Stimulated activated CD4-positive, alpha-beta T cell treated with anti-CD3 and anti-CD28 coated beads, Interleukin-2, amount 100 ng/mL, for 24 hours (primary cell): ENCODE measurements around the gene CRIP2.

Experiments used
- DNase-seq, 2 donors: peaks; one replicate each; pipeline ENCODE4 v3.0.0-alpha.2; 2020

CRIP2 gene

GRCh38 chr14:105474483-105475268 lies at the start of gene CRIP2:
CRIP2 (plus strand) TSS chr14:105474821; CDS start chr14:105474863, 42 bp downstream.
- peak; percentile 41 for DNase-seq

- no peak for DNase-seq
Measured at GRCh38 chr14:105424861-105425260, 49.8 kb upstream of the CRIP2 start.

- DNase-seq: no peak
Measured at GRCh38 chr14:105425823-105426247, 48.8 kb upstream of the CRIP2 start.

- no peak for DNase-seq
Measured at GRCh38 chr14:105426416-105427130, 48.0 kb upstream of the CRIP2 start.

- DNase-seq: no peak
Measured at GRCh38 chr14:105427412-105427811, 47.2 kb upstream of the CRIP2 start.

GRCh38 chr14:105427936-105428485 lies 46.6 kb upstream of the CRIP2 start:
- no peak for DNase-seq

- no peak for DNase-seq
Measured at GRCh38 chr14:105430042-105430441, 44.6 kb upstream of the CRIP2 start.

- no peak for DNase-seq
Measured at GRCh38 chr14:105430565-105430964, 44.1 kb upstream of the CRIP2 start.

GRCh38 chr14:105431256-105431655 lies 43.4 kb upstream of the CRIP2 start:
- no peak for DNase-seq

GRCh38 chr14:105432657-105433056 lies 42.0 kb upstream of the CRIP2 start:
- no peak for DNase-seq

GRCh38 chr14:105433161-105433605 lies 41.4 kb upstream of the CRIP2 start:
- DNase-seq: no peak

GRCh38 chr14:105436402-105436801 lies 38.2 kb upstream of the CRIP2 start:
- DNase-seq: no peak

- no peak for DNase-seq
Measured at GRCh38 chr14:105436891-105437722, 37.5 kb upstream of the CRIP2 start.

- no peak for DNase-seq
Measured at GRCh38 chr14:105437723-105438500, 36.7 kb upstream of the CRIP2 start.

GRCh38 chr14:105439179-105439578 lies 35.4 kb upstream of the CRIP2 start:
- no peak for DNase-seq

- no peak for DNase-seq
Measured at GRCh38 chr14:105439710-105440553, 34.7 kb upstream of the CRIP2 start.

- no peak for DNase-seq
Measured at GRCh38 chr14:105440554-105440900, 34.1 kb upstream of the CRIP2 start.

- no peak for DNase-seq
Measured at GRCh38 chr14:105440992-105441391, 33.6 kb upstream of the CRIP2 start.

GRCh38 chr14:105442125-105442524 lies 32.5 kb upstream of the CRIP2 start:
- no peak for DNase-seq

GRCh38 chr14:105442834-105443233 lies 31.8 kb upstream of the CRIP2 start:
- no peak for DNase-seq

- DNase-seq: no peak
Measured at GRCh38 chr14:105444859-105445258, 29.8 kb upstream of the CRIP2 start.
